ENCODE data around the gene LONP2. TPM values are rescaled to one million over a fixed set of nuclear protein-coding genes. Genes with fewer than 3 reads are reported as not detected.

LONP2 gene
- total and polyA plus RNA-seq, 12 donors: 45.3 to 89.1 (median 75.2) TPM

- Histone ChIP-seq H3K9me3 (replicated peaks in 1 of 3) (peaks cover 0 to 9% (median 0%) of the 10 kb centered on the region in 3 donors), H3K27me3 (no peaks in the 10 kb centered on the region), H3K4me1 (replicated peaks in 1 of 2) (peaks cover 0 to 19% of the 10 kb centered on the region in 2 donors), H3K36me3 (replicated peaks in 1 of 2) (peaks cover 0 to 22% of the 10 kb centered on the region in 2 donors), H3K4me3 (no peak overlapping the region), H3K27ac (no peak overlapping the region)
- WGBS, 4 donors: 93 to 98% (median 97%) methylated on average over 4 of the region's 4 CpGs
- DNase-seq: no peak
- TF ChIP-seq, protein P1, sequence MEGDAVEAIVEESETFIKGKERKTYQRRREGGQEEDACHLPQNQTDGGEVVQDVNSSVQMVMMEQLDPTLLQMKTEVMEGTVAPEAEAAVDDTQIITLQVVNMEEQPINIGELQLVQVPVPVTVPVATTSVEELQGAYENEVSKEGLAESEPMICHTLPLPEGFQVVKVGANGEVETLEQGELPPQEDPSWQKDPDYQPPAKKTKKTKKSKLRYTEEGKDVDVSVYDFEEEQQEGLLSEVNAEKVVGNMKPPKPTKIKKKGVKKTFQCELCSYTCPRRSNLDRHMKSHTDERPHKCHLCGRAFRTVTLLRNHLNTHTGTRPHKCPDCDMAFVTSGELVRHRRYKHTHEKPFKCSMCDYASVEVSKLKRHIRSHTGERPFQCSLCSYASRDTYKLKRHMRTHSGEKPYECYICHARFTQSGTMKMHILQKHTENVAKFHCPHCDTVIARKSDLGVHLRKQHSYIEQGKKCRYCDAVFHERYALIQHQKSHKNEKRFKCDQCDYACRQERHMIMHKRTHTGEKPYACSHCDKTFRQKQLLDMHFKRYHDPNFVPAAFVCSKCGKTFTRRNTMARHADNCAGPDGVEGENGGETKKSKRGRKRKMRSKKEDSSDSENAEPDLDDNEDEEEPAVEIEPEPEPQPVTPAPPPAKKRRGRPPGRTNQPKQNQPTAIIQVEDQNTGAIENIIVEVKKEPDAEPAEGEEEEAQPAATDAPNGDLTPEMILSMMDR (IDR thresholded peaks at IDR 0.05): no peak
- TF ChIP-seq POLR2A (IDR thresholded peaks at IDR 0.05): no peak
- intact Hi-C loops (cut with DNase I): no loop called here
These were observed 40.8 kb downstream of the LONP2 start for GRCh38 chr16:48284772-48285409.

DNA sequence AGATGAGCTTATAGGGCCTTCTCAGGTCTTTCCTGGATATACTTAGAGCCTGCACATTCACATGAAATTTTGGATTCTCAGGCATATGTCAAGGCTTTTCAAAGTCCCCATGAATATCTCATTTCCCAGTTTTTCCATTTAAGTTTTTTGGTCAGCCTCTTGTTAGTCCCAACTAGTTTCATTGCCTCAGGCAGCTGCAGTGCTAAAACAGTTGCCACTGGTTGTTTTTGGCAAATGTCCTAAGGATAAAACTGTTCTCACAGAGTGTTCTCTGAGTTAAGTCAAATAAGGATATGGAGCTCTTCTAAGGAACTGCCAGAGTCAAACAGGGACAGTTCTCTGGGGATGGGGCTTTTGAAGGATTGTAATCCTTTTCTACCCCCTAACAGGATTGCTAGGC is 43.1 kb downstream of the LONP2 start:
- Histone ChIP-seq H3K4me3 (no peak overlapping the region), H3K27ac (no peak overlapping the region), H3K4me1 (replicated peaks in 1 of 2) (peaks cover 0 to 12% of the 10 kb centered on the region in 2 donors), H3K9me3 (replicated peaks in 1 of 3) (peaks cover 0 to 9% (median 0%) of the 10 kb centered on the region in 3 donors), H3K27me3 (no peaks in the 10 kb centered on the region), H3K36me3 (replicated peaks in 1 of 2) (peaks cover 0 to 28% of the 10 kb centered on the region in 2 donors)
- TF ChIP-seq, protein P1 (IDR thresholded peaks at IDR 0.05): no peak
- no peak for TF ChIP-seq POLR2A (IDR thresholded peaks at IDR 0.05)
- DNase-seq: no peak
- intact Hi-C loops (cut with DNase I): no loop called here

- WGBS, 4 donors: 95 to 98% (median 96%) methylated on average over 3 of the region's 3 CpGs
- intact Hi-C loops (cut with DNase I): no loop called here
- TF ChIP-seq, protein P1 (IDR thresholded peaks at IDR 0.05): no peak
- no peak for TF ChIP-seq POLR2A (IDR thresholded peaks at IDR 0.05)
- Histone ChIP-seq H3K36me3 (replicated peaks in 1 of 2) (peaks cover 0 to 34% of the 10 kb centered on the region in 2 donors), H3K27ac (no peak overlapping the region), H3K4me1 (replicated peaks in 1 of 2) (no peaks in the 10 kb centered on the region), H3K9me3 (replicated peaks in 1 of 3) (peaks cover 0 to 9% (median 0%) of the 10 kb centered on the region in 3 donors), H3K4me3 (no peak overlapping the region), H3K27me3 (no peaks in the 10 kb centered on the region)
- DNase-seq: no peak
These were observed 47.2 kb downstream of the LONP2 start for GRCh38 chr16:48291303-48291702.

DNA sequence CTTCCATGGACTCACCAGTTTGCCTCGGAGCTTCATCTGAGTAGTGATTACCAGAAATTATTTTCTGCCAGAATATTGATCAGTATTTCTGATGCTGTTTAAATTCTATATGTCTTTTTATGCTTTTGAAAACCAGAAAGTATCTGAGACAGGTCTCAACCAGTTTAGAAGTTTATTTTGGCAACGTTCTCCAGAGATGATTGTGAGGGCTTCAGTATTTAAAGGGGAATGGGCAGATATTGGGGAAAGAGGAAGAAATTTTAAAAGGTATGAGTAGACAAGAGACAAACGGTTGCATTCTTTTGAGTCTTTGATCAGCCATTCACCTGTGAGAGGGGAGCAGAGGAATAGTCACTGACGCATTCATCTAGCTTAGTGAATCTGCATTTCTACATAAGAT is 47.7 kb downstream of the LONP2 start:
- 83 to 89% (median 88%) methylated on average over 4 of the region's 4 CpGs for WGBS, 4 donors
- Histone ChIP-seq H3K36me3 (replicated peaks in 1 of 2) (peaks cover 0 to 33% of the 10 kb centered on the region in 2 donors), H3K4me3 (no peak overlapping the region), H3K27ac (no peak overlapping the region), H3K9me3 (replicated peaks in 1 of 3) (peaks cover 0 to 9% (median 0%) of the 10 kb centered on the region in 3 donors), H3K4me1 (replicated peaks in 1 of 2) (no peaks in the 10 kb centered on the region), H3K27me3 (no peaks in the 10 kb centered on the region)
- DNase-seq: no peak
- intact Hi-C loops (cut with DNase I): no loop called here
- no peak for TF ChIP-seq POLR2A (IDR thresholded peaks at IDR 0.05)
- TF ChIP-seq, protein P1 (IDR thresholded peaks at IDR 0.05): no peak
